ENCODE results near the gene PCED1B.
"Not testable (repeated sequence)": the region's sequence is repeated elsewhere in the genome, so short reads cannot be mapped to it uniquely, and the experiment has no call there.

The PCED1B gene

DNA sequence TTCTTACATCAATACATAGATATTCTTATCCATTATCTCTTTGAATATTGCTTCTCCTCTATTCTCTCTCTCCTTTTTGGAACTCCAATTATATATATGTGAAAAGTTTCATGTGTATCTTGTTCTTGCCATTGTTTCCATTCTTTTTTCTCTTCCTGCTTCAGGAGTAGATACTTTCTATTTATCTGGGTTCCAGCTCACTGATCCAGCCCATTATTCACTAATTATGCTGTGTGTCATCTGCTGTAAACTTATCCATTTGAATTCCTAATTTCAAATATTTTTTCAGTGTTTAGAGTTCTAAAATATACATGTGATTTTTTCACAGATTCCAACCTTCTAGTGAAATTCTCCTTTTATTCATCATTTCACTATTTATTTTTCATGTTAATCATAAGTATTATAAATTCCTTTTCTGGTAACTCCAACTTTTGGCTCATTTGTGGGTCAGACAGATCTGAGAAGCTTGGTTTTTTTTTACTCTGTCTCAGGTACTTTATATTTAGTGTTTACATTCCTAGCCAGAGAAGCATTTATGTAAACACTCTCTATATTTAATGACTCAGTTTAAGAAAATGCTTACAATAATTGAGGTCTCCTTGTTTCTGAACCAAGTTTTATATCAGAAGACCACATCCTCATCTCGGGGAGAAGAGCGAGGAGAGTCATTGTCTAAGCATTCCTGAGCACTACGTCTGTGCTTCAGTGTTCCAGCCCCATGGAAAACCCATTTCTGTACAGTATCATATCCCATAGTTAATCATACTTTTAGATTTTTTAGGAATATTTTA lies 16.2 kb downstream of the PCED1B start:
- no peak for DNase-seq

DNA sequence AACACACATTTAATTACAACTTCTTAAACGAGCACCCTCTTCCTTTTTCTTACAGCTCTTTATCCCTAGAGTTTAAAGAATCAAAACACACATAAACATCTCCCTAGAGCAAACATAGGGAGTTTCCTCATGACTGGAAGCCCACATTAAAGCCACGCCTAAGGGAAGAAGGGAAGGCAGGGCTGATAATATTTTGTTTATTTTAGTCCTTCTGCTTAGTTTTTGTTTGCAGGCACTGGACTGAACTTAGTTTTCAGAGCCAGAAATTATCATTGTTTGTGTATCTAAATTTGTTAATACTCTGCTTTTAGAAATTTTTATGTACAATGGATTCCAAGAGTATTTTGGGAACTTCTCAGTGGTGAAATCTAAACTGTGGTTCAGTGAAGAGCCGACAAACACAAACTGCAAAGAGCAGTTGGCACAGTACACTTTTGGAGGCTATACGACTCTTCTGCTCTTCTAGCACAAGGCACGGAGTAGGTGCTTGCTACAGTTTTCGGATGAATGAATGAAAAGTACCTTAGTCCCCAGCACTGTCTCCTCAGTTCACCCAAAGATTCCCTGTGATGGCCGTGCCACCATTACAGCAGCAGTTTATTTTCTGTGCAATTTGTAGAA lies 18.0 kb downstream of the PCED1B start:
- DNase-seq: no peak

DNA sequence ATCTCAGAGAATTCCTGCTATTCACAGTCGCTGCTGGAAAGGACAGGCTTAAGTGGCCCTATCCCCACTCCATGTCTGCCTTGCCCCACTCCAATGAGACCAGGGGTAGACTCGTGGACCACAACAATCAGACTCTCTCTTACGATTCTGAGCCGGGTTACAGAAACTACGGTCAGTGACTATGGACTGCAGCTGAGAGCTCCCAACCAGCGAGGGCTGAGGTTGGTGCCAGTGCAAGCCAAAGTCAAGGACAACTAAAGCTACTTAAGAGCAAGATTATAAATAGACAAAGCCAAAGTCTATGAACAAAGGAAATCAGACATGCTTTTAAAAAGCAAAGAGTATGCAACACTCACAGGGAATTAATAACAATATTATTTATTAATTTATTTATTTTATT lies 18.7 kb downstream of the PCED1B start:
- no peak for DNase-seq

DNA sequence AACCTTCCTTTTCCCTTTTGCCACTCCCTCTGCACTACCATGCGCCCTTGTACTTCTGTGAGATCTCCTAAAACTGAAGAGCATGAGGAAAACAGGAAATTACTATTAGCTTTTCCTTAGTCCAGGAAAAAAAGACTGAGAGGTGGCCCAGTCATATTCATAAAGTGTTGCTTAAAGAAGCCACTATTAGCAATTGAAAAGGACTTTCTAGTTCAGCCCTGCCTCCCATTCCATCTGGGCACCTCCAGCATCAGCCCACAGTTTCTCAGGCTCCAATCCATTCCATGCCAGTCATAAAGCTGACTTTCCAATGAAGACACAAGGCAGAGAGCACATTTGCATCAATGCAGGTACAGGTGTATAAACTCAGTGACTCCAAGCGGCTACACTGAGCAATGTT lies 20.2 kb downstream of the PCED1B start:
- no peak for DNase-seq

DNA sequence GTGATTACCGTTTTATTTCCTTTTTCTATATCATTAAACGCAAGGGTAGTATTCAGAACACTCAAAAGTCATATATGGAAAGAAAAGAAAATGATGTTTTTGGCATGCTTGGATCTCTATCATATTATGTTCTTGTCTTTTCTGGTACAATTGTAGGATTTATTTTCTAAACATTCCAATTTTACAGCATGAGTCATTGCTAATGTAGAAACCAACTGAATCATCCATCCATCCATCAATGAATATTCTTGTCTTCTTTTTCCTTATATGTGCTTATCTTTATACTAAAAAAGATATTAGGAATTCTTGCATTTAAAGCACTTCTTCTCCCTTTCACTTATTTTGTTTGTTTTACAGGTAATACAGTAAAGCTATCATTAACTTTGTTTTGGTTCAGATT lies 20.7 kb downstream of the PCED1B start:
- no peak for DNase-seq

DNA sequence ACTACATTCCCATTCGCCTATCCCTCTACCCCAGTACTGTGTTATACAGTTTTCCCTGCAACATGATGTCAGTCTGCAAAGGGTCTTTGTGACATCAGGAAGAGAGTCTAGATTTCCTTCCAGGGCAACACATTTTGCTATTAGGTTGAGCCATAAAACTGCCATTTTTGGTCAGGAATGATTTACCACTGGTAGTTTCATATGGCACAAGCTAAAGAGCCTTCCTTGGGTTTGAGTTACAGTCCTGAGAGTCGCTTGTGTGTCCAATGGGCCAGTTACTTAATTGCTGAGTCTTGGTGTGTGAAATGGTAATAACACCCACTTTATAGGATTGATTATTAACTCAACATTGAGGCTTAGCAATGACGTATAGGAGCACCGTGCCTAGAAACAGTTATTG lies 23.0 kb downstream of the PCED1B start:
- DNase-seq: no peak

DNA sequence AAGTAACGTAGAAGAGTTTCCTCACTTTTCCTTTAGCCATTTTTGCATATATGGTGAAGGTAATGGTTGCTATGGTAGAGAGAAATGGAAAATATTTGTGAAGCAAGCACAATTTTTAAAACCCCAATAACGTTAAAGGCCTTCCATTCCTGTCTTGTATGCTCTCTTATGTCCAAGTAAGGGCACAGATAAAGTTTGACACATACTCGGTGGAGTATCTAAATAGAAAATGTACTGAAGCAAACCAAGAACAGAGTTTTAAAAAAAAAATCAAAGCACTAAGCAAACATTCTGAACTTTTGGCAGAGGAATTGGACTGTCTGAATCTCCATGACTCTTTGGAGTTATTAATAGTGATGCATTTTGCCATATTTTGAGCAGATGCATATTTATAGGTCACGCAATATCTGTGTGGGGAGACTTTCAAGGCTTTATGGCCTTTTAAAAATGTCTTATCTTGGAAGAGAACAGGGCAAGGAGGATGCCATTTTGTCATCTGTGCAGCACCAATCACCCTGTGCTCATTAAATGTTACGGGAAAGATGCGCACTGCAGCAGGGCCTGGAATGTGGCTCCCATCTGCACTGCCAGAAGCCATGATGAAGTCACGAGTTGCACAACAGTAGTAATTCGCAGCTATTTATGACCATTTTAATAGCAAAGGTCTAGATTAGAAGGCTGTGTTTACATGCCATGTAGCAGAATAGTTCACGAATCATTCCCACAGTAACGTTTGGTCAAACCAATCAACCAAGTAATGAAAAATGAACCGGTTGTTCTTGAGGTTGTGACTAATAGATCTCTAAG lies 23.6 kb downstream of the PCED1B start:
- no peak for DNase-seq

DNA sequence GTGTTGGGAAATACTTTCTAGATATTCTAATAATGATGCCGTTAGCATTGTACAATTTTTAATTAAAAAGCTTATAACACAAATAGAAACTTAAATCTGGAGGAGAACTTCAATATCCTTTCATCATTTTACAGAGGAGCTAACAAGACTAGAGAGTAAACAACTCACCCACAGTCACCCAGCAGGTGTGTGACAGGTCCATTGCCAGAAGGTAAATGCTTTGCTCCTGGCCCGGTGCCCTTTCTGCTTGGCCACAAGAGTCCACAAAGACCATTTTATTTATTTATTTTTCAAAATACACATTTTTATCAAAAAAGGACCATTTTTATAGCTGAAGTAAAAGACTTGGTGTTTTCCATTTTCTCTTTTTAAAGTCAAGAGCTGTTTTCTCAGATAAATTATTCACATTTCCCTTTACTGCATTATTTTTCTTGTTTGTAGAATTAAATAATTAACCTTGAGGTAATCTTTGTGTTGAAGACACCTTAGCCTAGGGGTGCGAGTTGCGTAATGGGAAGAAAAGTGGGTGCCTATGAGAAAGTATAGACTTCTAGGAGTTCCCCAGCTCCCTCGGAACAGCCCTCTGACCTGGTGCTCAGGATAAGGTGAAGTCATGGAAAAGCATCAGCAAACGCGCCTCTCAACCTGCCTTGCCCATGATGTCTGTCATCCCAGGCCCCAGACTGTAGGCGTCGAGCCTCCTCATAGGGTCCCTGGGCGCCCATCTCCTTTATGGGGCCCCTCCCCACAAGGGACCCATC lies 26.7 kb downstream of the PCED1B start:
- no peak for DNase-seq

DNA sequence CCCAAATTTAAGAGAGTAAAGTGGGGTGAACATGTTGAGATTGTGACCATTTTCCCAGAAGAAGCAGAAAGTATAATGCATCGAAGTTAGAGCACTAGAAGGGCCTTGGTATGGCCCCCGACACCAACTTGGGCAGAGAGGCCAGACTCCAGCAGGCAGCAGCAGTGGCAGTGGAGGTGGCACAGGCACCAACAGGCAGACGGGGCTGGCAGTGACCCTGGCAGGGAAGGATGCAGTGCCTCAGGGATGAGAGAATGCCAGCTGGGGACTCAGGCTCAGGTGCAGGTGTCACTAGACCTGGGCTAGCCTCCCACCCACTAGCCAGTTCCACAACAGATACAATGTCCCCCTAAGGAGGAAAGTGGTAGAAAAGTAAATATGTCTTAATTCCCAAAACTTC lies 28.0 kb downstream of the PCED1B start:
- no peak for DNase-seq

DNA sequence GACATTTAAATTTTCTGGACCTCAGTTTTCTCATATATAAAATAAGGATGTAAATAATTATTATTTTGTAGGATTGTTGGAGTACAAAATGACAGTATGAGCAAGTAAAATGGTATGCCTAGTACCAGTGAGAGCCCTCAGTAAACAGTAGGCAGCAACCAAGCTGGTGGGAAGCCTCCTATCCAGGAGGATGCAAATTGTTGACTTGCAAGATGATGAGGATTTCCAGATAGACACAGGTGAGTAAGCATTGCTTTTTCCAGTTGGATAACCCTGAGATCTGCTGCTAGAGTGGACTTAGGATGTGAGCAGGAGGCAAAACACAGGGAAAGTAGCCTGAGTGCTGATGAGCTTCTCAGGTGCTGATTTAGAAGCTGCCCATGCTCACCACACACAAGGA lies 28.5 kb downstream of the PCED1B start:
- DNase-seq: no peak

DNA sequence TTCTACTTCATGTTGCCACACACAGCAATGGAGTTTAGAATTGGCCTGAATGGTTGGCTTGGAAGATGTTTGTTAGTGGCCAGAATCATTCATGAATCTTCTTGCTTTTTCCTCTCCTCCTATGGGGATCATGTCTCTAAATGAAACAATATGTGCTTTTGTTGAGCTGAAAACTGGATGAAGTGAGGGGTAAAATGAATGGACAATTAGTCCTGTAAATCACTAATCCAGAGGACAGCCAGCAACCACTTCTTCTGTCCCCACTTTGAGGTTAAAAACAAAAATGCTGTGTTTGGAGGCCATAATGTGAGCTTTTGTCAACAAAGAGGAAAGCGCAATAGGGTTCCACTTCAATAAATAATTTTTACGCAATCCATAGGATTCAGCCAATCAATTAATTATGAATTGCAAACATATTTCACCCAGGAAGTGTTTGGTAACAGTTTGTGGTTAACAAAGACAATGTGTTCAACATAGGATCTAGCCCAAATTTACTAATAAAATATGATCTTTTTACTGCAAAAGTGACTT lies 30.7 kb downstream of the PCED1B start:
- DNase-seq: no peak

DNA sequence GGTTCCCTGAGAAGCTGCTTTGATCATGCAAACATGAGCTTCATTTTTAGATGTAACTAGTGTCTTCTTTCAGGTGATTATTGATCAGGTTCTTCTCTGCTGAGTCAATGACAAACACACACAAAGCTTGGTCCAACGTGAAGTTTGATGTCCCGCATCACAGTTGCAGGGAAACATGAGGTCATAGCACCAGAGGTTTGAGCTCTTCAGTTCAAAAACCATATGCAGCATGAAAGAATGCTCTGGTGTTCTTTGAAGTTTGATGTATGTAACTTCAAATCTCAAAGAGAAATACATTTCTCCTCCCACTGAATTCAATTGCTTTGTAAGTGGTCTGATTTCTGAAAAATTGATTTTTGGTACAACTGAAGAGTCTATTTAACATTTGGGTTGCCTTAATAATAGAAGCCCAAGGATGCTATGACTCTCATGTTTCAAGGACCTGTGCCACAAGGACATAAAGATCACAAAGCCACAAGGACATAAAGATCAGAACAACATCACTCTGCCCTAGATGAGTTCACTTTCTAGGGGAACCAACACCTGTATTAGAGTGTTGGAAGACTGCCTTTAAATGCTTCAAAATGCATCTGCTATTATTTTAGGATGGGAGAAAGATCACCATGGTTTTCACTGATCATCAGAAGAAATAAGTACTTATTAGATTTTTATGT lies 31.4 kb downstream of the PCED1B start:
- DNase-seq: no peak

DNA sequence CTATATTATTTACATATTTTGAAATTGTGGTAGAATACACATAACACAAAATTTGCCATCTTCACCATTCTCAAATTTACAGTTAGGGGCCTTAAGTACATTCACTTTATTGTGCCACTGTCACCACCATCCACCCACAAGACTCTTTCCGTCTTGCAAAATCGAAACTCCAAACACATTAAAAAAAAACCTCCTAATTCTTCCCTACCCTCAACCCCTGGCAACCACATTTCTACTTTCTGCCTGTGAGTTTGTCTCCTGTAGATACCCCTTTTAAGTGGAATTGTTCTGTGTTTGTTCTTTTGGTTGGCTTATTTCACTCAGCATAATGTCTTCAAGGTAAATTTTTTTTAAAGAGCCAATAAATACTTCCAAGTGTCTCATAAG lies 32.0 kb downstream of the PCED1B start:
- no peak for DNase-seq

DNA sequence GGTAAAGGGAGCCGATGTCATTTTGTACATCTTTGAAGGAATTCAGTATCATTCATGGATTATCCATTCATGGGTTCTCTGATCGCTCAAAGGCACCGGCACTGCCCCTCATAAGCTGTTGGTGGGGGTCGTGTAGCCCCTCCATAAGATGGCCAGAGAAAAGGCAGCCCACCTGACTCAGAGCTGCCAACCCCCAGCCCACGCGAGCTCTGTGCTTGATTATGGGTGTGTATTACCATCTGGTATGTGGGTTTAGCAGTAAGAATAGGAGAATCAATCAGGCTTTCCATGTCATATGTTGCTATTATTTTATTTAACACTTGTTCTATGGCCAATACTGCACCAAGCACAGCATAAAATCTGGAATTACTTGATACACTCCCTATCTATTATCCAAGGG lies 32.4 kb downstream of the PCED1B start:
- no peak for DNase-seq

DNA sequence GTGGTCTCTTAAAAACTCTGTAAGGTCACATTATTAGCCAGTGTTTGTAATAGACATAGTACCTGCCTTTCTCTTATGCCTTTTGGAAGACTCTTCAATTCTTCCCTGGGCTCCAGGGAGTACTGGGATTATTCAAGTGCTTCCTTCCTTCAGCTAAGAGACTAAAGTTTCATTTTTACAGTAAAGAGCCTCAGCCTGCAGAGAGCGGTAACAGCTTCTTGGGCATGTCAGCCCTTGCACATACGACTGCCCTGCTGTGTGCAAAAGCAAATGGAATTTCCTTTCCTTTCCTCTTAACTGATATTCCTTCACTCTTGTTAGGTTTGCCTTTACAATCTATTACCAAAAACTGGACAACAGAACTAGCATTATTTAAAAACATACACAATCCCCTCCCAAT lies 33.3 kb downstream of the PCED1B start:
- no peak for DNase-seq

DNA sequence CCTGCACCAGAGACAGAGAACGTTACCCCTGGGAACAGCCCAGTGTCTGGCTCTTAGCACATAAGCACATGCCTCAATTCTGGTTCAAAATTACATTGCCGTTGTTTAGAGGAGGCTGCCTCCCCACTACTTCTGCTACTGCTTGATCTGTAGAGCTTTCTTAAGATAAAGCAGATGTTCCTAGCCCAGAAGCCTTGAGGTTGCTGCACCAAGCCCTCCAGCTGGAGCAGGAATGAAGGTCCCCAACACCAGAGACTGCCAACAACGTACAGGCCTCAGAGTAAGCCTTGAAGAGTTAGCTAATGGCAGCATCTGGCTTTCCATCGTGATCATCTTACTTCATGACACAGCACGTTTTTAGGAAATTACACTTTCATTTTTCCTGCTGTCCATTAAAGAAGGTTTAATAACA lies 35.1 kb downstream of the PCED1B start:
- DNase-seq: no peak

DNA sequence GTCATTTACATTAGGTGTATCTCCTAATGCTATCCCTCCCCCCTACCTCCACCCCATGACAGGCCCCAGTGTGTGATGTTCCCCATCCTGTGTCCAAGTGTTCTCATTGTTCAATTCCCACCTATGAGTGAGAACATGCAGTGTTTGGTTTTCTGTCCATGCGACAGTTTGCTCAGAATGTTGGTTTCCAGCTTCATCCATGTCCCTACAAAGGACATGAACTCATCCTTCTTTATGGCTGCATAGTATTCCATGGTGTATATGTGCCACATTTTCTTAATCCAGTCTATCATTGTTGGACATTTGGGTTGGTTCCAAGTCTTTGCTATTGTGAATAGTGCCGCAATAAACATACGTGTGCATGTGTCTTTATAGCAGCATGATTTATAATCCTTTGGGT lies 37.9 kb downstream of the PCED1B start:
- DNase-seq: not testable (repeated sequence)

DNA sequence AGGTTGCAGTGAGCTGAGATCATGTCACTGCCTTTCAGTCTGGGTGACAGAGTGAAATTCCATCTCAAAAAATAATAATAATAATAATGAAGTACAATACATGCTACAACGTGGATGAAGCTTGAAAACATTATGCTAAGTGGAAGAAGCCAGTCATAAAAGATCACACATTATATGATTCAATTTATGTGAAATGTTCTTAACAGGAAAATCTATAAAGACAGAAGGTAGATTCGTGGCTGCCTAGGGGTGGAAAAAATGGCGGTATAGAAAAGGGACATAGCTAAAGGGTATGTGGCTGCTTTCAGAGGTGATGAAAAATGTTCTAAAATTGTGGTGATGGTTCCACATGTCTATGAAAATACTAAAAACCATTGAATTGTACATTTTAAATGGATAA lies 41.3 kb downstream of the PCED1B start:
- no peak for DNase-seq

DNA sequence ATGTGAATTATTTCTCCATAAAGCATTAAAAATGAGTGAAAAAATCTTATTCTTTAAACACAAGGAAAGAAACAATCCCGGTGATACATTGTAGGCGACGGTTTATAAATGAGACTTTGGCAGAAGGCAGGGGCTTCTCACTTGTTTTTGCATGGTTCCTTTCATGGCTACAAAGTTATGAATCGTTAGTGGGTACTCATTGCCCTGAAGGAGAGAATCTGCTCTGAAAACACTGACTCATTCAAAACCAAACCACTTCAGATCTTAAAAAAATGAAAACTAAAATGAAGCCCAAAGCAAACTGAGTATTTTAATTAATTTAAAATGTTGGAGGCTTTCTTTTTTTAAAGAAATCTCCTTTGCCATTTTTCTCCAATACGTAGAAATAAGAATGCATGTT lies 41.7 kb downstream of the PCED1B start:
- no peak for DNase-seq

DNA sequence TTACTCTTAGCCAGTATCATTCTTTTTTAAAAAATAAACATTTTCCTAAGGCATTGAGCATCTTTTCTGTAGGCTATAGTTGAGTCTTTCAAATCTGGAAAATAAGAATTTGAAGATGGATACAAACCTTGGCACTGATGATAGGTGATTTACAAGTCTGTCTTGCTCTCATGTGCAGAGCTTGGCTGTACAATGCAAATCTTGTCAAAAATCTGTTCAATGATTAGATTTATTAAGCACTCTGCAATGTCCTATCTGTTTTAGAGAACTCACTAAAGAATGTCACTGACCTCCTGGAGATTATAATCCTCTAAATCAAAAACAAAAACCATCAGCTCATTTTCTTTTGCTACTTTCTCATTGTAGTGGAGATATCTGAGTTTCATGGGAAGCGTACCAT lies 43.2 kb downstream of the PCED1B start:
- no peak for DNase-seq

DNA sequence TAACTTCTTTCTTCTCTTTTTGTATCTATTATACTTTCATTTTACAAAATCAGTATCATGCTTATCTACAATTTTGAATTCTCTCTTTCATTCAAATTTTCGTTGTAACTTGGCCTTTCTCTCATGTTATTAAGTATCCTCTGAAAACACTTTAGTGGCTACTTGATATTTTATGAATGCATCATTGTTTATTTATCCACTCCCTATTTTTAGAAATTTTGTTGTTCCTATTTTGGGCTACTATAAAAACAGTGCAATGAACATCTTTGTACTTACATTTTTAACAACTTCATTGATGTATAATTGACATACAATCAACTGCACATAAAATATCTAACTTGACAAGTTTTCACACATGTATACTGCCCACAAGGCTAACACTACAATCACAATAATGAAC lies 44.3 kb downstream of the PCED1B start:
- no peak for DNase-seq

DNA sequence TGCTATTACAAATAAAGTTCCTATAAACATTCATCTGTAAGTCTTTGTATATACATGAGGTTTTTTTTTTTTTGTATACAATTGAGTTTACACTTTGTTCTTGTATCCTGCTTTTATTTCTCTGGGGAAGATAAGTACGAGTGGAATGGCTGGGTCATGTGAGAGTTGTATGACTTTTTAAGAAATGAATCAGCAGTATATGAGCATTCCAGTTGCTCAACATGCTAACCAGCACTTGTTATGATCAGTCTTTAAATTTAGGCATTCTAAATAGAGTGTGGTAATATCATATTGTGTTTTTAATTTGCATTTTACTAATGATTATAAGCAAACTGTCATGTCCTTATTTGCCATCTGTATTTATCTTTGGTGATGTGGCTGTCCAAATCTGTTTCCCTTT lies 45.0 kb downstream of the PCED1B start:
- no peak for DNase-seq

Measured in midbrain (tissue), 1 donor.